CD4-positive, alpha-beta T cell treated with Interleukin-21 for 1 hour (primary cell): ENCODE measurements around the gene LOXL4.

ENCODE experiments used
- DNase-seq: peaks from one replicate; pipeline ENCODE4 v3.0.0-alpha.2; 2020

The LOXL4 gene

GRCh38 chr10:98262571-98262970 is 5.4 kb downstream of the LOXL4 start:
- peak; percentile 12 for DNase-seq

- no peak for DNase-seq
Observed at GRCh38 chr10:98261436-98262277, 6.3 kb downstream of the LOXL4 start.

- DNase-seq = no peak
Observed at GRCh38 chr10:98260752-98261151, 7.2 kb downstream of the LOXL4 start.

GRCh38 chr10:98260350-98260749 is 7.6 kb downstream of the LOXL4 start:
- no peak for DNase-seq

GRCh38 chr10:98259606-98260315 is 8.2 kb downstream of the LOXL4 start:
- DNase-seq = no peak

GRCh38 chr10:98258683-98259454 is 9.1 kb downstream of the LOXL4 start:
- DNase-seq = no peak

GRCh38 chr10:98257961-98258360 is 10.0 kb downstream of the LOXL4 start:
- no peak for DNase-seq

GRCh38 chr10:98257198-98257597 is 10.8 kb downstream of the LOXL4 start:
- no peak for DNase-seq

- DNase-seq = no peak
Observed at GRCh38 chr10:98256692-98257091, 11.3 kb downstream of the LOXL4 start.

- DNase-seq = no peak
Observed at GRCh38 chr10:98255146-98255877, 12.7 kb downstream of the LOXL4 start.

- DNase-seq = no peak
Observed at GRCh38 chr10:98254234-98254974, 13.6 kb downstream of the LOXL4 start.

GRCh38 chr10:98253499-98253898 is 14.5 kb downstream of the LOXL4 start:
- no peak for DNase-seq

- DNase-seq = no peak
Observed at GRCh38 chr10:98252464-98252863, 15.5 kb downstream of the LOXL4 start.

GRCh38 chr10:98251399-98251798 is 16.6 kb downstream of the LOXL4 start:
- DNase-seq = no peak

- no peak for DNase-seq
Observed at GRCh38 chr10:98249134-98249533, 18.9 kb downstream of the LOXL4 start.

- DNase-seq = no peak
Observed at GRCh38 chr10:98248018-98248417, 20.0 kb downstream of the LOXL4 start.

GRCh38 chr10:98246911-98247805 is 20.8 kb downstream of the LOXL4 start:
- DNase-seq = no peak

GRCh38 chr10:98244586-98244985 is 23.4 kb downstream of the LOXL4 start:
- DNase-seq = no peak

GRCh38 chr10:98244141-98244540 is 23.9 kb downstream of the LOXL4 start:
- no peak for DNase-seq

GRCh38 chr10:98242823-98243222 is 25.2 kb downstream of the LOXL4 start:
- no peak for DNase-seq

GRCh38 chr10:98240524-98240923 is 27.5 kb downstream of the LOXL4 start:
- no peak for DNase-seq
